ENCODE data around the gene NPW. TPM values are rescaled to one million over a fixed set of nuclear protein-coding genes. Genes with fewer than 3 reads are reported as not detected.

NPW gene
- total and polyA plus RNA-seq, 2 of the 8 experiments (the other 6 are each of a cell fraction or from before 2014, with no cell fraction given): 4.0 to 10.3 TPM

- H3K56ac ChIP-seq (replicated peaks; ENCODE audit: insufficient read length, low read depth, low read length): no peak overlapping the region
- H3K27ac ChIP-seq (ENCODE audit: low read depth, low read length): no peak overlapping the region
- DNase-seq (ENCODE audit: low read depth in 1 of 2, low spot score in 2 of 2) (no peak), FAIRE-seq (no peak)
- H3K9ac ChIP-seq (replicated peaks in 1 of 4; ENCODE audit: extremely low read depth in 1 of 4, low read depth in 3 of 4, low read length in 3 of 4): no peak overlapping the region
- H3K14ac ChIP-seq (ENCODE audit: insufficient read length): no peak overlapping the region
- no peaks in the 10 kb centered on the region for H3K79me1 ChIP-seq (ENCODE audit: low read depth, low read length)
- H4K8ac ChIP-seq (ENCODE audit: extremely low read depth, insufficient read depth, low read length): no peak overlapping the region
- H2BK20ac ChIP-seq (ENCODE audit: low read length): no peak overlapping the region
- H4K20me1 ChIP-seq (replicated peaks in 1 of 2; ENCODE audit: control insufficient read depth in 1 of 2, insufficient read depth in 2 of 2, low read length in 2 of 2): peaks cover 2 to 11% of the 10 kb centered on the region in 2 experiments
- H2BK5ac ChIP-seq (ENCODE audit: low read depth, low read length): no peak overlapping the region
- no peak overlapping the region for H2BK120ac ChIP-seq (replicated peaks; ENCODE audit: low read depth, low read length)
- no peak overlapping the region for H2BK12ac ChIP-seq (ENCODE audit: low read depth, low read length)
- no peak overlapping the region for H3K18ac ChIP-seq (ENCODE audit: extremely low read depth, low read length)
- WGBS, 2 experiments (ENCODE audit: extremely low coverage in 1 of 2, insufficient coverage in 1 of 2, insufficient read length in 1 of 2, insufficient replicate concordance in 2 of 2, low coverage in 1 of 2, low lambda C conversion rate in 2 of 2, missing lambda C conversion rate in 1 of 2): 90% methylated on average over 8 of the region's 10 CpGs; no CpG with 5 or more reads in 1 of the 2 experiments
- H3K4me2 ChIP-seq (ENCODE audit: insufficient read depth in 1 of 2, low read depth in 2 of 2, low read length in 2 of 2): no peak overlapping the region
- ChIA-PET POLR2A (ENCODE audit: partially characterized antibody) (interaction anchor here (1.0 to 2.3 kb wide), 5 partner anchors 8 to 98 kb away, joined by 3 to 12 read pairs (median 4); partner anchors contain the start of genes NTHL1, TRAF7 and TSC2), CTCF (ENCODE audit: partially characterized antibody) (interaction anchor here (0.6 to 2.6 kb wide), 20 partner anchors 8 to 776 kb away, joined by 3 to 22 read pairs (median 6); partner anchors contain the start of genes NPW, NTHL1 and TSC2)
- H3K9me3 ChIP-seq (ENCODE audit: insufficient read depth in 2 of 2, low read depth in 1 of 2, low read length in 1 of 2): no peaks in the 10 kb centered on the region
- H3K36me3 ChIP-seq (ENCODE audit: control insufficient read depth in 2 of 4, insufficient read depth in 4 of 4, low read length in 3 of 4): peaks cover 0 to 5% (median 4%) of the 10 kb centered on the region in 4 experiments; a peak in 4 of 8 replicates
- H3K4me1 ChIP-seq (replicated peaks in 1 of 4; ENCODE audit: control insufficient read depth in 3 of 4, insufficient read depth in 4 of 4, low read length in 3 of 4): no peaks in the 10 kb centered on the region
- H4K91ac ChIP-seq (replicated peaks; ENCODE audit: insufficient read length, low read length): no peak overlapping the region
- H3K4me3 ChIP-seq (ENCODE audit: extremely low read depth in 1 of 4, insufficient read depth in 2 of 4, low read depth in 3 of 4, low read length in 4 of 4): no peak overlapping the region
- no peaks in the 10 kb centered on the region for H3K27me3 ChIP-seq (replicated peaks in 1 of 4; ENCODE audit: control insufficient read depth in 3 of 4, extremely low read depth in 1 of 4, insufficient read depth in 3 of 4, low read length in 3 of 4)
- H2AK5ac ChIP-seq (ENCODE audit: low read depth, low read length): no peak overlapping the region
- no peaks in the 10 kb centered on the region for H3K23me2 ChIP-seq (ENCODE audit: low read depth, low read length)
- no peak overlapping the region for H2AFZ ChIP-seq (ENCODE audit: low read length)
- no peak overlapping the region for H3K23ac ChIP-seq (ENCODE audit: insufficient read length)
- H2BK15ac ChIP-seq (ENCODE audit: low read length): no peak overlapping the region
- H3K79me2 ChIP-seq (ENCODE audit: control insufficient read depth in 1 of 2, insufficient read depth in 2 of 2, low read length in 2 of 2): no peaks in the 10 kb centered on the region
- no peak overlapping the region for H4K5ac ChIP-seq (ENCODE audit: insufficient read length, low read depth, low read length)
- no peak overlapping the region for H3K4ac ChIP-seq (replicated peaks; ENCODE audit: insufficient read length, low read depth, low read length)
- no peak for TF ChIP-seq USF2 (IDR thresholded peaks at IDR 0.05; ENCODE audit: low read length)
- TF ChIP-seq EP300 (IDR thresholded peaks at IDR 0.05; ENCODE audit: borderline replicate concordance in 1 of 2, low read depth in 2 of 2, low read length in 2 of 2): no peak
- TF ChIP-seq SIN3A (conservative IDR thresholded peaks at IDR 0.05 in 1 of 2, IDR thresholded peaks at IDR 0.05 in 1 of 2; ENCODE audit: low read depth in 1 of 2, low read length in 2 of 2): no peak
- no peak for TF ChIP-seq HDAC2 (IDR thresholded peaks at IDR 0.05; ENCODE audit: borderline replicate concordance in 1 of 2, low read depth in 2 of 2, low read length in 2 of 2)
- no peak for TF ChIP-seq CREB1 (IDR thresholded peaks at IDR 0.05)
- no peak for TF ChIP-seq KDM1A (IDR thresholded peaks at IDR 0.05; ENCODE audit: borderline replicate concordance, low read length)
- TF ChIP-seq TBP (IDR thresholded peaks at IDR 0.05; ENCODE audit: low read depth, low read length): no peak
- TF ChIP-seq ASH2L (IDR thresholded peaks at IDR 0.05; ENCODE audit: low read length): no peak
Measured at GRCh38 chr16:2057438-2057837, 37.9 kb downstream of the NPW start.
